Measurements from ENCODE around the gene TMEM220.

TMEM220 gene

GRCh38 chr17:10762037-10762436 lies 32.2 kb upstream of the TMEM220 start:
- no peaks in the 10 kb centered on the region for H3K27me3 Mint-ChIP-seq
- no peaks in the 10 kb centered on the region for H3K36me3 Mint-ChIP-seq (ENCODE audit: low read depth)
- no peaks in the 10 kb centered on the region for H3K9me3 Mint-ChIP-seq
- H3K27ac Mint-ChIP-seq, result no peak overlapping the region
- no peaks in the 10 kb centered on the region for H3K4me1 Mint-ChIP-seq (ENCODE audit: low read depth)
- H3K4me3 Mint-ChIP-seq, result no peak overlapping the region
- intact Hi-C loops (cut with micrococcal nuclease), result no loop called here

- intact Hi-C loops (cut with micrococcal nuclease), result no loop called here
- Mint-ChIP-seq H3K4me1 (ENCODE audit: low read depth) (no peaks in the 10 kb centered on the region), H3K9me3 (no peaks in the 10 kb centered on the region), H3K27me3 (no peaks in the 10 kb centered on the region), H3K27ac (no peak overlapping the region), H3K36me3 (ENCODE audit: low read depth) (no peaks in the 10 kb centered on the region), H3K4me3 (no peak overlapping the region)
Observed at GRCh38 chr17:10761281-10761680, 31.5 kb upstream of the TMEM220 start.

GRCh38 chr17:10758062-10758461 lies 28.2 kb upstream of the TMEM220 start:
- no peak overlapping the region for H3K27ac Mint-ChIP-seq

GRCh38 chr17:10757647-10758046 lies 27.8 kb upstream of the TMEM220 start:
- no peak overlapping the region for H3K4me3 Mint-ChIP-seq
- no peaks in the 10 kb centered on the region for H3K36me3 Mint-ChIP-seq (ENCODE audit: low read depth)
- no peaks in the 10 kb centered on the region for H3K9me3 Mint-ChIP-seq
- no peaks in the 10 kb centered on the region for H3K4me1 Mint-ChIP-seq (ENCODE audit: low read depth)
- no peak overlapping the region for H3K27ac Mint-ChIP-seq
- H3K27me3 Mint-ChIP-seq, result no peaks in the 10 kb centered on the region
- intact Hi-C loops (cut with micrococcal nuclease), result no loop called here

More at GRCh38 chr17:10758062-10758461, 28.2 kb upstream of the TMEM220 start:
- intact Hi-C loops (cut with micrococcal nuclease), result no loop called here
- H3K36me3 Mint-ChIP-seq (ENCODE audit: low read depth), result no peaks in the 10 kb centered on the region
- no peaks in the 10 kb centered on the region for H3K27me3 Mint-ChIP-seq
- no peaks in the 10 kb centered on the region for H3K4me1 Mint-ChIP-seq (ENCODE audit: low read depth)
- no peak overlapping the region for H3K4me3 Mint-ChIP-seq
- H3K9me3 Mint-ChIP-seq, result no peaks in the 10 kb centered on the region

GRCh38 chr17:10757067-10757466 lies 27.2 kb upstream of the TMEM220 start:
- Mint-ChIP-seq H3K27me3 (no peaks in the 10 kb centered on the region), H3K9me3 (no peaks in the 10 kb centered on the region), H3K27ac (no peak overlapping the region), H3K36me3 (ENCODE audit: low read depth) (no peaks in the 10 kb centered on the region), H3K4me3 (no peak overlapping the region), H3K4me1 (ENCODE audit: low read depth) (no peaks in the 10 kb centered on the region)
- intact Hi-C loops (cut with micrococcal nuclease), result no loop called here

GRCh38 chr17:10756619-10757018 lies 26.8 kb upstream of the TMEM220 start:
- Mint-ChIP-seq H3K4me1 (ENCODE audit: low read depth) (no peaks in the 10 kb centered on the region), H3K4me3 (no peak overlapping the region), H3K27ac (no peak overlapping the region)

GRCh38 chr17:10756185-10756584 lies 26.4 kb upstream of the TMEM220 start:
- no peaks in the 10 kb centered on the region for H3K36me3 Mint-ChIP-seq (ENCODE audit: low read depth)
- H3K4me3 Mint-ChIP-seq, result no peak overlapping the region
- no peak overlapping the region for H3K27ac Mint-ChIP-seq
- H3K27me3 Mint-ChIP-seq, result no peaks in the 10 kb centered on the region
- intact Hi-C loops (cut with micrococcal nuclease), result no loop called here
- no peaks in the 10 kb centered on the region for H3K9me3 Mint-ChIP-seq
- no peaks in the 10 kb centered on the region for H3K4me1 Mint-ChIP-seq (ENCODE audit: low read depth)

More at GRCh38 chr17:10756619-10757018, 26.8 kb upstream of the TMEM220 start:
- intact Hi-C loops (cut with micrococcal nuclease), result no loop called here
- Mint-ChIP-seq H3K27me3 (no peaks in the 10 kb centered on the region), H3K9me3 (no peaks in the 10 kb centered on the region), H3K36me3 (ENCODE audit: low read depth) (no peaks in the 10 kb centered on the region)

GRCh38 chr17:10755592-10756127 lies 25.8 kb upstream of the TMEM220 start:
- Mint-ChIP-seq H3K27me3 (no peaks in the 10 kb centered on the region), H3K9me3 (no peaks in the 10 kb centered on the region), H3K27ac (no peak overlapping the region), H3K4me1 (ENCODE audit: low read depth) (no peaks in the 10 kb centered on the region), H3K4me3 (no peak overlapping the region), H3K36me3 (ENCODE audit: low read depth) (no peaks in the 10 kb centered on the region)
- intact Hi-C loops (cut with micrococcal nuclease), result no loop called here

- Mint-ChIP-seq H3K4me3 (no peak overlapping the region), H3K4me1 (ENCODE audit: low read depth) (no peaks in the 10 kb centered on the region), H3K9me3 (no peaks in the 10 kb centered on the region), H3K27ac (no peak overlapping the region), H3K36me3 (ENCODE audit: low read depth) (no peaks in the 10 kb centered on the region), H3K27me3 (no peaks in the 10 kb centered on the region)
- intact Hi-C loops (cut with micrococcal nuclease), result no loop called here
Observed at GRCh38 chr17:10754861-10755591, 25.2 kb upstream of the TMEM220 start.

- Mint-ChIP-seq H3K9me3 (no peaks in the 10 kb centered on the region), H3K36me3 (ENCODE audit: low read depth) (no peaks in the 10 kb centered on the region), H3K4me1 (ENCODE audit: low read depth) (no peaks in the 10 kb centered on the region), H3K27me3 (no peaks in the 10 kb centered on the region), H3K27ac (no peak overlapping the region), H3K4me3 (no peak overlapping the region)
- intact Hi-C loops (cut with micrococcal nuclease), result no loop called here
Observed at GRCh38 chr17:10754109-10754508, 24.3 kb upstream of the TMEM220 start.

- H3K27me3 Mint-ChIP-seq, result no peaks in the 10 kb centered on the region
- H3K4me3 Mint-ChIP-seq, result no peak overlapping the region
- no peaks in the 10 kb centered on the region for H3K4me1 Mint-ChIP-seq (ENCODE audit: low read depth)
- H3K9me3 Mint-ChIP-seq, result no peaks in the 10 kb centered on the region
- H3K36me3 Mint-ChIP-seq (ENCODE audit: low read depth), result no peaks in the 10 kb centered on the region
- no peak overlapping the region for H3K27ac Mint-ChIP-seq
- intact Hi-C loops (cut with micrococcal nuclease), result no loop called here
Observed at GRCh38 chr17:10752696-10753095, 22.9 kb upstream of the TMEM220 start.

GRCh38 chr17:10751563-10751962 lies 21.7 kb upstream of the TMEM220 start:
- no peaks in the 10 kb centered on the region for H3K9me3 Mint-ChIP-seq
- no peak overlapping the region for H3K4me3 Mint-ChIP-seq
- H3K36me3 Mint-ChIP-seq (ENCODE audit: low read depth), result no peaks in the 10 kb centered on the region
- no peak overlapping the region for H3K27ac Mint-ChIP-seq
- H3K27me3 Mint-ChIP-seq, result no peaks in the 10 kb centered on the region
- no peaks in the 10 kb centered on the region for H3K4me1 Mint-ChIP-seq (ENCODE audit: low read depth)
- intact Hi-C loops (cut with micrococcal nuclease), result no loop called here

GRCh38 chr17:10750210-10750609 lies 20.4 kb upstream of the TMEM220 start:
- Mint-ChIP-seq H3K4me1 (ENCODE audit: low read depth) (no peaks in the 10 kb centered on the region), H3K9me3 (no peaks in the 10 kb centered on the region), H3K27me3 (no peaks in the 10 kb centered on the region), H3K27ac (no peak overlapping the region), H3K4me3 (no peak overlapping the region), H3K36me3 (ENCODE audit: low read depth) (no peaks in the 10 kb centered on the region)
- intact Hi-C loops (cut with micrococcal nuclease), result no loop called here

- intact Hi-C loops (cut with micrococcal nuclease), result no loop called here
Observed at GRCh38 chr17:10748531-10749181, 18.8 kb upstream of the TMEM220 start.

More at GRCh38 chr17:10748531-10749181, 18.8 kb upstream of the TMEM220 start:
- H3K4me1 Mint-ChIP-seq (ENCODE audit: low read depth), result no peaks in the 10 kb centered on the region
- no peaks in the 10 kb centered on the region for H3K36me3 Mint-ChIP-seq (ENCODE audit: low read depth)
- H3K27ac Mint-ChIP-seq, result no peak overlapping the region
- no peaks in the 10 kb centered on the region for H3K9me3 Mint-ChIP-seq
- H3K4me3 Mint-ChIP-seq, result no peak overlapping the region
- H3K27me3 Mint-ChIP-seq, result no peaks in the 10 kb centered on the region
